ENCODE results near the gene TMEM63A. TPM values are rescaled to one million over a fixed set of nuclear protein-coding genes. Genes with fewer than 3 reads are reported as not detected.

Gene TMEM63A
- total RNA-seq, 1 experiment from 2014 or later: 115 TPM

DNA sequence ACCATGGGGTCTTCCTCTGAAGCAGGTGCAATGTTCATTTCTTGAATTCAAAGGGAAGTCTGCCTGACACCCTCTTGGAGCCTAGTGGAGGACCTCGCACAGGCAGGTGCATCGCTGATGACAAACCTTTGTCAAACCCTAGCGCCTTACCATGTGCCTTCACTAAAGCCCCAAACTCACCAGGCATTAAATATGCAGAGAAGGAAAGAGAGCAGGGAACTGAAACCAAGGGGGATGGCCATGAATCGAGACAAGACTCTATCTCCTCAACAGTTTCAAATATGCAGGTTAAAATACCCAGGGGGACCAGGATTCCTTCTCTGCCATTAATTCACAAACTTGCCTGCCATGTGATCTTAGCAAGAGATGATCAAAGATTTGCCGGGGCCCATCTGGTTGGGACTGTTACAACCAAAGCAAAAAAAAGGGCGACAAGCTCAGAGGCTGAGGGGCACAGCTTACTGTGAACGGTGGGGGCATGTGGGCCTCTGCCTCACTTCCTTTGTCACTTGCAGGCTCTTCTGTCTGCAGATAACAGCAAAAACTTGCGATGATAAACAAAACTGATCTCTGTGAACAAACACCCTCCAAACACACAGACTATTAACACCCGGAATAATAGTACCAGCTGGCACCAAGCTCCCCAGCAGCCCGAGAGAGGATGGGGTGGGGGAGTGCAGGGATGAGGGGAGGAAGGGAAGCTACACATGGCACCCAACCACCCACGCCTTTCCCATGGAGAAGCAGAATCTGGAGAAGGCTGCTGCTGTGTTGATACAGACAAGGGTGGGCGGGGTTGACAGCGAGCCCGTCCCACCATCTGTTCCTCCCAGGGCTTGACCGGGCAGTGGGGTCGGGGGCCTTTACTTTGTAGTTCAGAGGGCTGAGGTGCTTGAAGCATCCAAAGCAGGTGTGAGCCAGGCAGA, 33.9 kb downstream of the TMEM63A start:
- Histone ChIP-seq H3K27ac (no peak overlapping the region), H3K4me1 (replicated peaks; ENCODE audit: insufficient read depth) (no peaks in the 10 kb centered on the region), H3K27me3 (ENCODE audit: insufficient read depth, low read depth) (no peaks in the 10 kb centered on the region), H3K9me2 (ENCODE audit: insufficient read depth) (no peaks in the 10 kb centered on the region), H3K4me3 (no peak overlapping the region), H2AFZ (no peak overlapping the region), H3K4me2 (no peak overlapping the region), H4K20me1 (ENCODE audit: insufficient read depth) (peaks cover 10% of the 10 kb centered on the region; the same call in 1 of the 2 replicates), H3K9me3 (ENCODE audit: insufficient read depth, low read depth) (no peaks in the 10 kb centered on the region), H3K36me3 (ENCODE audit: low read depth) (peaks cover 16% of the 10 kb centered on the region; the same call in 1 of the 2 replicates), H3F3A (ENCODE audit: insufficient read depth, low read depth) (peaks cover 57% of the 10 kb centered on the region), H3K79me2 (ENCODE audit: low read depth) (no peaks in the 10 kb centered on the region)
- intact Hi-C loops (cut with micrococcal nuclease; ENCODE audit: unreplicated experiment): loop anchor here (10.0 kb wide), 1 partner anchor 127 kb away; no protein-coding TSS in a partner anchor
- TF ChIP-seq EZH2 (IDR thresholded peaks at IDR 0.05; ENCODE audit: low read depth): no peak
- TF ChIP-seq, protein P1, sequence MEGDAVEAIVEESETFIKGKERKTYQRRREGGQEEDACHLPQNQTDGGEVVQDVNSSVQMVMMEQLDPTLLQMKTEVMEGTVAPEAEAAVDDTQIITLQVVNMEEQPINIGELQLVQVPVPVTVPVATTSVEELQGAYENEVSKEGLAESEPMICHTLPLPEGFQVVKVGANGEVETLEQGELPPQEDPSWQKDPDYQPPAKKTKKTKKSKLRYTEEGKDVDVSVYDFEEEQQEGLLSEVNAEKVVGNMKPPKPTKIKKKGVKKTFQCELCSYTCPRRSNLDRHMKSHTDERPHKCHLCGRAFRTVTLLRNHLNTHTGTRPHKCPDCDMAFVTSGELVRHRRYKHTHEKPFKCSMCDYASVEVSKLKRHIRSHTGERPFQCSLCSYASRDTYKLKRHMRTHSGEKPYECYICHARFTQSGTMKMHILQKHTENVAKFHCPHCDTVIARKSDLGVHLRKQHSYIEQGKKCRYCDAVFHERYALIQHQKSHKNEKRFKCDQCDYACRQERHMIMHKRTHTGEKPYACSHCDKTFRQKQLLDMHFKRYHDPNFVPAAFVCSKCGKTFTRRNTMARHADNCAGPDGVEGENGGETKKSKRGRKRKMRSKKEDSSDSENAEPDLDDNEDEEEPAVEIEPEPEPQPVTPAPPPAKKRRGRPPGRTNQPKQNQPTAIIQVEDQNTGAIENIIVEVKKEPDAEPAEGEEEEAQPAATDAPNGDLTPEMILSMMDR (conservative IDR thresholded peaks at IDR 0.05): no peak
- no peak for DNase-seq
- CTCF ChIA-PET: no interaction called here
- TSS peak; percentile 1 for BruUV-seq (replicated peaks)
- POLR2A ChIA-PET (ENCODE audit: unreplicated experiment): interaction anchor here (0.5 kb wide), 1 partner anchor 127 kb away, joined by 3 read pairs; no protein-coding TSS in a partner anchor

DNA sequence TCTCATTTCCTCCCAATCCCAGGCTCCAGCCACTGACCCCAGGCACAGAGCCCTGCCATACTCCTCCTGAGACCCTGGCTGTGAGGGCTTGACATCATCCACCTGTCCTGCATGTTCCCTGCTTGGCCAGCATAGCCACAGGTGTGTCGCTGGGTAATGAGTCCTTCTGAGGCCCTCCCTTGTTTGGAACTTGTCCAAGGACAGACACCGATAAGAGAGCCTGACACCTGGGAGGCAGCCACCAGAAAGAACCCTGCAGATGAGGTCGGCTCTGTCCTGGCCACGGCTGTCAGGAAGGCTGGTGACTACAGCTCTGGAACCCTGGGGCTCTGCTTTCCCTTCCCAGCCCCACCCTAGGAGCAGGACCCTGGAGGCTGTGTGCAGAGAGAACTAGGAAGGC, 34.6 kb downstream of the TMEM63A start:
- Histone ChIP-seq H3K9me3 (ENCODE audit: insufficient read depth, low read depth) (no peaks in the 10 kb centered on the region), H3K4me1 (replicated peaks; ENCODE audit: insufficient read depth) (no peaks in the 10 kb centered on the region), H4K20me1 (ENCODE audit: insufficient read depth) (peaks cover 10% of the 10 kb centered on the region; the same call in 1 of the 2 replicates), H3K36me3 (ENCODE audit: low read depth) (peaks cover 16% of the 10 kb centered on the region; the same call in 1 of the 2 replicates), H3K4me3 (no peak overlapping the region), H3K79me2 (ENCODE audit: low read depth) (no peaks in the 10 kb centered on the region), H3K27ac (no peak overlapping the region), H3K27me3 (ENCODE audit: insufficient read depth, low read depth) (no peaks in the 10 kb centered on the region), H2AFZ (no peak overlapping the region), H3K4me2 (no peak overlapping the region), H3F3A (ENCODE audit: insufficient read depth, low read depth) (peaks cover 60% of the 10 kb centered on the region), H3K9me2 (ENCODE audit: insufficient read depth) (no peaks in the 10 kb centered on the region)
- TF ChIP-seq EZH2 (IDR thresholded peaks at IDR 0.05; ENCODE audit: low read depth): no peak
- TF ChIP-seq, protein P1 (conservative IDR thresholded peaks at IDR 0.05): no peak
- peak in 1 of 2 experiments; percentile 34 for DNase-seq
- ChIA-PET POLR2A (ENCODE audit: unreplicated experiment) (no interaction called here), CTCF (no interaction called here)
- no TSS peak for BruUV-seq (replicated peaks)
- intact Hi-C loops (cut with micrococcal nuclease; ENCODE audit: unreplicated experiment): loop anchor here (10.0 kb wide), 1 partner anchor 127 kb away; no protein-coding TSS in a partner anchor

DNA sequence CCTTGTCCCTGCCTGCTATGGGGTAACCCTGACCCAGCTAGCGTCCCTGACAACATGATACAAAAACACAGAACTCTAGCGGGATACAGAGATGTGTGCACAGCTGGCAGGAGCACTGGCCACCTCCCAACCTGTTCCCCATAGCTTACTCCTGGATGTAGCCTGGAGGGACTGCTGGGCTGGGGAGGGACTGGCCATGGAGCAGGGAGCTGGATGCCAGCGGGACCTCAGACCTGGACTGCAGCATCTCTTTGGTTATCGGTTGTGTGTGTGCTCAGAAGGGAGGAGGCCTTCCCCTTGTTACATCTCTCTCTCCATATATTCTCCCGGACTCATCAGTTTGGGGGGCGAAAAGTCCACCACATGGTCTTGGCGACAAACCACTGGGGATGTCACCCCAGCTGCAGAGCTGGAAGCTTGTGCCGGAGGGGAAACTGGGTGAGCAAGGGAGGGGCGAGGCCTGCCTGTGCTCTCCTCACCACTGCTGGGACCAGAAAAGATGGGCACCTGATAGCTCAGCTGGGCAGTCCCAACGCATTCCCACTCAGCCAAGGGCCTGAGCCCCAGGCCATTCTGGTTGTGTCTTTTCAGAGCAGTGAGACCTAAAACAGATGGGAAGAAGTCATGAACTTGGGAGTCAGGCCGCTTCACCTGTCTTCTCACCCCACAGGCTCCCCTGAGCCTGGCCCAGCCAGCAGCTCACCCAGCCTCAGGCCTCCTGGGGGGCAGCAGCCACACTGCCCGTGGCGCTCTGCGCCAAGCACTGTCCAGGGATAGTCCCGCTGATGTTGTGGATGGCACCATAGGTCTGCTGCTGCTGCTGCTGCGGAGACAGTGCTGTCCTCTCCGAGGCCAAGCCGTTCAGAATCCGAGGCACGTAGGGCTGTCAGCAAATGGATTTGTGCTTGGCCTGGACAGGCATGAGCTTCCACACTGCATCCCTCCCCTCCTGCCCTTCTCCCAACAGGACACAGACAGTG, 35.6 kb downstream of the TMEM63A start:
- no peak for DNase-seq
- intact Hi-C loops (cut with micrococcal nuclease; ENCODE audit: unreplicated experiment): loop anchor here (10.0 kb wide), 1 partner anchor 128 kb away; no protein-coding TSS in a partner anchor
- no peaks in the 10 kb centered on the region for H3K27me3 ChIP-seq (ENCODE audit: insufficient read depth, low read depth)
- no TSS peak for BruUV-seq (replicated peaks)
- ChIA-PET POLR2A (ENCODE audit: unreplicated experiment) (no interaction called here), CTCF (no interaction called here)
- no peak overlapping the region for H3K4me3 ChIP-seq
- H3K36me3 ChIP-seq (ENCODE audit: low read depth): peaks cover 20% of the 10 kb centered on the region; the same call in 1 of the 2 replicates
- no peaks in the 10 kb centered on the region for H3K9me2 ChIP-seq (ENCODE audit: insufficient read depth)
- H2AFZ ChIP-seq: no peak overlapping the region
- H3K79me2 ChIP-seq (ENCODE audit: low read depth): no peaks in the 10 kb centered on the region
- no peaks in the 10 kb centered on the region for H3K4me1 ChIP-seq (replicated peaks; ENCODE audit: insufficient read depth)
- peaks cover 62% of the 10 kb centered on the region for H3F3A ChIP-seq (ENCODE audit: insufficient read depth, low read depth)
- no peak overlapping the region for H3K27ac ChIP-seq
- H3K9me3 ChIP-seq (ENCODE audit: insufficient read depth, low read depth): no peaks in the 10 kb centered on the region
- no peak overlapping the region for H3K4me2 ChIP-seq
- TF ChIP-seq, protein P1 (conservative IDR thresholded peaks at IDR 0.05): no peak
- no peak for TF ChIP-seq EZH2 (IDR thresholded peaks at IDR 0.05; ENCODE audit: low read depth)
- H4K20me1 ChIP-seq (ENCODE audit: insufficient read depth): peaks cover 10% of the 10 kb centered on the region; the same call in 1 of the 2 replicates

Data from PC-9 (cell line).